ENCODE data around the gene PADI2.

Gene PADI2

DNA sequence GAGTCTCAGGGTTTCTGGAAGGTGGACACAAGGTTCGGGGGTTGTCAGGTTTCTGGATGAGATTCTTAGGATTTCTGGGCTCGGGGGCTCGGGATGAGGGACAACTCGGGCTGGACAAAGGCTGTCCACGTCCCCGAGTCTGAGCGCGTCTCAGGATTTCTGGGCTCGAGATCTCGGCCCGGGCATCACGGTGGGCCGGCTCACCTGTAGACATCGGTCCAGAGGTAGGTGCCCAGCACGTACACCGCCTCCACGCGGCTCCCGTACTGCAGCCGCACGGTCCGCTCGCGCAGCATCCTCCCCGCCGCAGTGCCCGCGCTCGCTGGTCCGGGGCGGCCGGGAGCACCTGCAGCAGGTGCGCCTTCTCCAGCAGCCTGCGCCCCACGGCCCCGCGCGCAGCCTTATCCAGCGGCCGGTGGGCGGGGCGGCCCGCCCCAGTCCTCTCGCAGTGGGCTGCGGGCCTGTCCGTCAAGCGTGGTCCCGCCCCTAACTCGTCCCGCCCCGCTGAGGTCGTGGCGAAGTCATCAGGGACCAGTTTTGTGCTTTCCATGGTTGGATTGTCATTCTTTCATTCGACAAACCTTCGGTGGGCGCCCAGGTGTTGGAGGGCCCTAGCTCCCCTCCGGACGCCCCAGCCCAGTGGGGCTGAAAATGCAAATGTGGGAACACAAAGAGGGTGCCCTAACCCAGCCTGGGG is at the start of gene PADI2:
Gene PADI2 (minus strand): TSS at position 376 of the 697 bp plus-strand sequence. CDS start 80 bp downstream, at position 296.
- DNase-seq (ENCODE audit: extremely low read depth in 1 of 2, low read depth in 1 of 2): peak in 1 of 2 donors; percentile 10

- no peak for DNase-seq (ENCODE audit: extremely low read depth in 1 of 2, low read depth in 1 of 2)
Observed at GRCh38 chr1:17168091-17168876, 49.0 kb upstream of the PADI2 start.

GRCh38 chr1:17167786-17168090 is 48.5 kb upstream of the PADI2 start:
- DNase-seq (ENCODE audit: extremely low read depth in 1 of 2, low read depth in 1 of 2): no peak

DNA sequence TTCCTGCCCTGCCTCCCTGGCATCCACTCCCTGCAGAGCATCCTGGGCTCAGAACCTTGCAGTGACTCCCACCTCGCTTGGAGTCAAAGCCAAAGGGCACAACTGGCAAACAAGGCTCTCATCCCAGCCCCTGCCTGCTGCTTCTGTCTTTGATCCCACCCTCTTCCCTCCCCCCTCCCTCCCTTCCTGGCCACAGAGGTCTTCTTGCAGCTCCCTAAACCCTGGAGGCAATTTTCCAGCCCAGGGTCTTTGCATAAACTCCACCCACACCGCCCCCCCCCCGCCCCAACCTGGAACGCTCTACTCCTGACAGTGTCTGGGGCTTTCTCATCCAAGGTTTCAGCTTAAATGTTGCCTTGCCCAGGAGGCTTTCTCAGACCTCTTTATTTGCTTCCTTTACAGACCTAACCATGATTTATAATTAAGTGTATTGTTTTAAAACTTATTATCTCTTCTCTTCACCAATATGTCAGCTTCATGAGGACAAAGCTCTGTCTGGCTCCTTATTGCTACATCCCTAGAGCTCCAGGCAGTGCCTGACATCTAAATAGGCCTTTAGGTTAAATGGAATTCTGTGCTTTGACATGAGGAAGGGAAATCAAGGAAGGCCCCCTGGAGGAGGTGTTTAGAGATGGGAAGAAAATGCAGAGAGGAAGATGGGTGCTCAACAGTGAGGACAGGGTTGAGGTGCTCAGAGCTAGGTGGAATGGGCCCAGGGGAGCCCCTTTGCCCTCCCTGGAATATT is 48.0 kb upstream of the PADI2 start:
- no peak for DNase-seq (ENCODE audit: extremely low read depth in 1 of 2, low read depth in 1 of 2)

DNA sequence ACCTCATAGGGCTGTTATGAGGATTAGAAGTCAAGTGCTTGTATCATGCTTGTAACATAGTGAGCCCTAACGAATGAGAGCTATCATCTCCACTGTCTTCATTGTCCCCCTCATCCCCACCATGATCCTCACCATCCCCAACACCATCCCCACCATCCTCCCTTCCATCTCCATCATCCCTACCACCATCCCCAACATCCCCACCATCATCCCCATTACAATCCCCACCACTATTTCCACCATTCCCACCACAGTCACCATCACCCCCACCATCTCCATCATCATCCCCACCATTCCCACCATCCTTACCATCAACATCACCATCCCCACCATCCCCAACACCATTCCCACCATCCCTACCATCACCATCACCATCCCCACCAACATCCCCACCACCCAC is 46.6 kb upstream of the PADI2 start:
- DNase-seq (ENCODE audit: extremely low read depth in 1 of 2, low read depth in 1 of 2): no peak

DNA sequence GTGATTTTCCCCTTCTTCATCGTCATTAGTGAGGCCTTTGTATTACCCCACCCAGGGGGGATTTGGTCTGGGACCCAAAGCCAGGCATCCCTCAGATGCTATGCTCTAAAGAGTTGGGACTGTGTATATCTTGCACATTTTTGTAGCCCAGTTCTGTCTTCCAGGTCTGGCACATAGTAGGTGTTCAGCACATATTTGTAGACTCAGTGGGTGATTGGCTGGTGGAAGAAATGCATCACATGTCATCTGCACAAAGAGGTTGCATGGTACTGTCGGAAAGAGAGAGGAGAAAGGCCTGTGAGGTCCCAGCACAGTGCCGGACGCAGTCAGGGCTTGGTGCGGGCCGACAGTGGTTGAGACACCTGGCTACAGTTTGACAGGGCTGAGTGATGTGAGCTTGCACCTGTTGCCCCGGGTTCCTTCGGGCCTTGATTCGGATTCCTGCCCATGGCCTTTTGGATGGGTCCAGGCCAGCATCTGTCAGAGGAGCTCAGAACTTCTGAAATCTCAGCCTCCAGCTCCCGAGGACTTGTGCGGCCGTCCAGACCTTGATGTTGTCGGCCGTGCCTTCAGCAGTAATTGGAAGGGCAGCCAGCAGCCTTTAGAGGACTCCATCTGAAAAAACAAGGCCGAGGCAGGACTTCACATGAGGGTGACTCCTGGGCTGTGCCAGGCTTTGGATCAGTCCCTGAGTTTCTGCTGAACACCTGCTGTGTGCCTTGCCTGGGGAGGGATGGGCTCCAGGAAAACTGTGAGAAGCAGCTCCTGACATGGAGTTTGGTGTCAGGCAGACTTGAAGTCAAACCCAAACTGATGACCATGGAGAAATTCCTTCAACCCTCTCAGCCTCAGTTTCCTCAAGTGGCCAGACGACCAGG is 44.8 kb upstream of the PADI2 start:
- DNase-seq (ENCODE audit: extremely low read depth in 1 of 2, low read depth in 1 of 2): no peak

GRCh38 chr1:17163371-17163770 is 44.1 kb upstream of the PADI2 start:
- DNase-seq (ENCODE audit: extremely low read depth in 1 of 2, low read depth in 1 of 2): no peak

DNA sequence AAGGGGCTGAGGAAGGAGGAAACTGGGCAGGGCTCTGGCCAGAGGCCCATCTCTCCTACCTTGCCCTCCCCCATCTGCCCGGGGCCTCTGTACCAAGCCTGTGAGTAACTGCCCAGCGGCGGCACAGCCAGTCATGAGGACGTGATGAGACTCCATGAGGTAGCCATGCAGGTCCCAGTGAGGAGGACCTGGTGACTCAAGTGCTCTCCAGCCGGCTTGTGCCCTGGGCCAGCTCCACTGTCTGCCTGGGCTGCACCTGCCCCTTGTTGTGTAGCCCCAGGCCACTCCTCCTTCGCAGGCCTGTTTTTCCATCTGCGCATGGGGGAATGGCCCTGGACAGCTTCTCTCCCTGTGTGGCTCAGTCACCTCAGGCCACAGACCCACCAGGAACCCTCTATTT is 43.7 kb upstream of the PADI2 start:
- DNase-seq (ENCODE audit: extremely low read depth in 1 of 2, low read depth in 1 of 2): no peak

- no peak for DNase-seq (ENCODE audit: extremely low read depth in 1 of 2, low read depth in 1 of 2)
Observed at GRCh38 chr1:17161926-17162800, 42.9 kb upstream of the PADI2 start.

DNA sequence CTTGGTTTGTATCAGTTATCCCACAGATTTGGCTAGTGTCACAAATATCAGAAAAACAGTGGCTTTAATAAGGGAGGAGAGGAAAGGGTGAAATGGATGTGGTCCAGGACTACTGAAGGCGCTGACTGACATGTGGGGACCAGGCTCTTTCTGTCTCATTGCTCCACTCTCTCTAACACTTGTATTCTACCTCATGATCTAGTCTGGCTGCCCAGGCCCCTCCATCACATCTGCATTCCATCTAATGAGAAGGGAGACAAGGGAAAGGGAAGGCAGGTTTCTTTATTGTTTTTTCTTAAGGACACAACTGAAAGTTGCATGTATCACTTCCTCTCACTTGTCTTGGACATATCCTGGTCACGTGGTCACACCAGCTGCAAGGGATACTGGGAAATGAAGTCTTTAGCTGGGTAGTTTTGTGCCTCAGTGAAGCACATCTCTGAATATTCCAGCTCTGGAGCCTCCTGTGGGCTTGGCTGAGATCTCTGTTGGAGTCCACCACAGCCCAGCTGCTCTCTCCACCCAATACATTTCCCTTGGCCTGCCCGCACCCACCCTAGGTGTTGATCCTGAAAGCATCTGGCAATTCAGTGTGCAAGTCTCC is 42.0 kb upstream of the PADI2 start:
- no peak for DNase-seq (ENCODE audit: extremely low read depth in 1 of 2, low read depth in 1 of 2)

- no peak for DNase-seq (ENCODE audit: extremely low read depth in 1 of 2, low read depth in 1 of 2)
Observed at GRCh38 chr1:17158961-17159360, 39.7 kb upstream of the PADI2 start.

DNA sequence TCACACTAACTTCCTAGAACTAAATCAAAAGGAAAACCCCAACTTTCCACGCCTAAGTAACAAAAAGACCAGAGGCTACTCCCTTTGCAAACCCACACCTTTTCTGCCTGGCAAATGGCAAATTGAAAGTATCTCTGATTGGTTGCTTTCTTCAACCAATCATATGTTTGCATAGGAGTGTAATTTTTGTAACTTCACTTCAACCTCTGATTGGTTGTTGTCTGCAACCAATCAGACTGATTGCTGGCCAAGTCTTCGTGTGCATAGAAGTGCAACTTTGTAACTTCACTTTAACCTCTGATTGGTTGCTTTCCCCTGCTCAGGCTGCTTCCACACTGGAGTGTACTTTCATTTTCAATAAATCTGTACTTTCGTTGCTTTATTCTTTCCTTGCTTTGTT is 36.9 kb upstream of the PADI2 start:
- no peak for DNase-seq (ENCODE audit: extremely low read depth in 1 of 2, low read depth in 1 of 2)

DNA sequence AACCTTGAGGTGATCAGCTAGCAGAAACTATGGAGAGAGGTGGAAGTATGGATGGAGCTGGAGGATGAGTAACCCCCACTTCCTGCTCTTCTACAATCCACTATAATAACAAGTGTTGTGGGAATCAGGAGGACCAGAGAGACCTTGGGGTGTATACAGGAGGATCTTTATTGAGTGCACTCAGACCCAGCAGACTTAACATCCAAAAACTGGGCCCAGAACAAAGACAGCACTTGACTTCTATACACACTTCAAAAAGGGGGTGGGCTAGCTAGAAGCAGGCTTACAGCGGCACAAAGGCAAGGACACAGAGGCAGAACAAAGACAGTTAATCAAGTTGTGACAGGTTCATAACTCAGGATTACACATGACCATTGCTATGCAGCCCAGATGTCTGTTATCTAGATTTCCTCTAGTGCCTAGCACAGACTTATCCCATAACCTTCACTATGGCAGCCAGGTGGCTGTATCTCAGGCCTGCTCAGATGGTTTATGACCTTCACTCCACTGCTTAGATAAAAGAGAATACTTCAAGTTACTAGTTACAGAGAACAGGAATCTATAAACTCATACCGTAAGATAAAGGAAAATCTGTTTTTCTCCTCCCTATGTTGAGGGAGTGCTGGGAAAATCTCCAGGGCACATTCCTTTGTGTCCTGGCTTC is 36.1 kb upstream of the PADI2 start:
- no peak for DNase-seq (ENCODE audit: extremely low read depth in 1 of 2, low read depth in 1 of 2)

DNA sequence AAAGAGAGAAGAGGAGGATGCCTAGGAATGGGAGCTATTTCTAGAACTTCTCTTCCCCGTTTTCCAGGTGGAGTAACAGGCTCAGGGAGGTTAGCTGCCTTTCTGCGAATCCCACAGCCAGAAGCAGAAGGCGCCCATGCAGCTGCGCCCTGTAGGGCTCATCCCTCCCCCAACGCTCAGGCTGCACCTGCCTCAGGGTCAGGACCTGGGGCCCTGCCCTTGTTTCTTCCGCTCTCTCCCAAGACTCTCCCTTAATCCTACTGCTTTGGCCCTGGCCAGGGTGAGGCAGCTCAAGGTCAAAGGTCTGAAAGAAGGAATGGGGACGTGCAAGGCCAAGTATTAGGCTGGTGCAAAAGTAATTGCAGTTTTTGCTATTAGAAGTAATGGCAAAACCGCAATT is 30.5 kb upstream of the PADI2 start:
- DNase-seq (ENCODE audit: extremely low read depth in 1 of 2, low read depth in 1 of 2): no peak

- no peak for DNase-seq (ENCODE audit: extremely low read depth in 1 of 2, low read depth in 1 of 2)
Observed at GRCh38 chr1:17148950-17149608, 29.8 kb upstream of the PADI2 start.

GRCh38 chr1:17145648-17146047 is 26.4 kb upstream of the PADI2 start:
- no peak for DNase-seq (ENCODE audit: extremely low read depth in 1 of 2, low read depth in 1 of 2)

- no peak for DNase-seq (ENCODE audit: extremely low read depth in 1 of 2, low read depth in 1 of 2)
Observed at GRCh38 chr1:17143760-17144159, 24.5 kb upstream of the PADI2 start.

DNA sequence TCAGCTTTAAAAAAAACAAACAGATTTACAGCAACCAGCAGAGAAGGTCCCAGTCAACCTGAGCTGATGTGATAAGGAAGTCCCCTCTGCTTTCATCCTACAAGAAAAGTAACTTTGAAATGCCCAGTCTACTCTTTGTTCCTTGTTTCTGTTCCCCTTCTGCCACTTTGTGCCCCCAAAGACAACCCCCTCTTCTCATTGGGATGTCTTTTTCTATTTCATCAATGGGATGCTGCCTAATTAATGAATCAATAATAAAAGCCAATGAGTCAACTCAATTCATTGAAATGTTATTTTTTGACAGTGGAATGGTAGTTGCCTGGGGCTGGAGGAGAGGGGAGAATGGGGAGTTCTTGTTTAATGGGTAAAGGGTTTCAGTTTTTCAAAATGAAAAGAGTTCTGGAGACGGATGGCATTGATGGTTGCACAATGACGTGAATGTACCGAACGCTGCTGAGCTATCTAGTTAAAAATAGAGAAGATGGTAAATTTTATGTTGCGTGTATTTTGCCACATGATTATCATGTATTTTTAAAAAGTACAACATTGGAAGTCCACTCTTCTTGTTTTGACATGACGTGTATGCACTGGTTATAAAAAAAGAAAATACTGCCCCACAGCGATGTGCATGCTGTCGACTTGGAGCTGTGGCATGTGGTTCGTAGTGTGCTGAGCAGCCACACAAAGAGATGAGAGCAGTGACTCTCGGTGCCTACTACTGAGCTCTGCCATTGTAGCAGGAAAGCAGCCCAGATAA is 22.4 kb upstream of the PADI2 start:
- no peak for DNase-seq (ENCODE audit: extremely low read depth in 1 of 2, low read depth in 1 of 2)

Data from activated CD8-positive, alpha-beta memory T cell treated with anti-CD3 and anti-CD28 coated beads for 1 hour (primary cell).